Neural crest cell (in vitro differentiated cells): ENCODE results near the gene ATF7. TPM values are rescaled to one million over a fixed set of nuclear protein-coding genes. Genes with fewer than 3 reads are reported as not detected.

ENCODE experiments used
- DNase-seq: peaks from one replicate; pipeline ENCODE4 v3.0.0; 2021; ENCODE audit warnings: low read depth, mixed read lengths, low spot score
- H3K27ac Mint-ChIP-seq: one replicate; pipeline ENCODE4 v1.8.0; 2021; ENCODE audit warnings: mild to moderate bottlenecking, mixed read lengths; ENCODE audit not compliant: unreplicated experiment
- H3K27me3 Mint-ChIP-seq: 2 replicates; pipeline ENCODE4 v1.8.0; 2021; ENCODE audit warnings: low read depth, mild to moderate bottlenecking, mixed read lengths
- H3K36me3 Mint-ChIP-seq: 2 replicates; pipeline ENCODE4 v1.8.0; 2021; ENCODE audit warnings: low read depth, mild to moderate bottlenecking, mixed read lengths
- H3K4me1 Mint-ChIP-seq: 2 replicates; pipeline ENCODE4 v1.8.0; 2021; ENCODE audit warnings: mixed read lengths
- H3K4me3 Mint-ChIP-seq: one replicate; pipeline ENCODE4 v1.8.0; 2021; ENCODE audit warnings: mild to moderate bottlenecking, mixed read lengths
- H3K9me3 Mint-ChIP-seq: 2 replicates; pipeline ENCODE4 v1.8.0; 2021; ENCODE audit warnings: mixed read lengths
- total RNA-seq: library from RNA; stranded (reverse); gene quantifications from 2 replicates; pipeline ENCODE4 v1.2.1, GENCODE V29; 2021
- TF ChIP-seq, protein P1 (sequence below): fragments of 200-600 bp; sonication (generic); conservative IDR thresholded peaks from 2 replicates; pipeline ENCODE4 v1.5.0; 2021; ENCODE audit warnings: antibody characterized with exemption, mild to moderate bottlenecking

ATF7 gene
- total RNA-seq, 1 donor from 2014 or later = 32.5 TPM

DNA sequence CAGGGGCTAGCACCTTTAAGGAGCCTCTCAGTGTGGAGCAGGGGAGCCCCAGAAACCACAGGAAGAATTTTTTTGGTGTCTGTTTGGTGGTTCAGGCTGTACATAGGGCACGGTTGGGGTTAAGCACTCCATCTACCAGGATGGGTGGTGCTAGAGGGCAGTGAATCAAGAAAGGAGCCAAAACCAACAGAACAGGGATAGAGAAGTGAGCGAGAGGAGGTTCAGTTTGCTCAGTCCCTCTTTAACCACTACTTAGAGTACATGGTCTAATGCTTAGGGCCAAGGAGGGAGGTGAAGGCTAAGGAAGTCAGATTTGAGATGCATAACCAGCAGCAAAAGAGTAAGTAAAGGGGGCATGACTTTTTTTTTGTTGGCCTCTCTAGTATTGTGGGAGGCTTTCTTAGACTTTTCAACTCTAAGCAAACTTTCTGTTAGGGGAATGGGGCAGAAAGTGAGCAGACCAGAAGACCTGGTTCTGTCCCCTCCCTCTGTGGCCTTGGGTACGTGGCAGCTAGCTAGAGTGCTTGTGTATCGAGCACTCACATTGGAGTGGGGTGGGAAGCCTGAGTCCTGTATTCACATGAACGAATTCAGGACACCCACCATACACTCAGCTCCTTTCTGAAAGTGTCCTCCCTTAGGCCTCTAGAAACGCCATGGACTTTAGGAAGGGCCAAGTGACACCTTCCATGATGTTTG is 112.3 kb downstream of the ATF7 start:
- Mint-ChIP-seq H3K27me3 (no peaks in the 10 kb centered on the region), H3K4me1 (no peaks in the 10 kb centered on the region), H3K9me3 (no peaks in the 10 kb centered on the region), H3K36me3 (no peaks in the 10 kb centered on the region), H3K27ac (no peak overlapping the region), H3K4me3 (no peak overlapping the region)
- TF ChIP-seq, protein P1, sequence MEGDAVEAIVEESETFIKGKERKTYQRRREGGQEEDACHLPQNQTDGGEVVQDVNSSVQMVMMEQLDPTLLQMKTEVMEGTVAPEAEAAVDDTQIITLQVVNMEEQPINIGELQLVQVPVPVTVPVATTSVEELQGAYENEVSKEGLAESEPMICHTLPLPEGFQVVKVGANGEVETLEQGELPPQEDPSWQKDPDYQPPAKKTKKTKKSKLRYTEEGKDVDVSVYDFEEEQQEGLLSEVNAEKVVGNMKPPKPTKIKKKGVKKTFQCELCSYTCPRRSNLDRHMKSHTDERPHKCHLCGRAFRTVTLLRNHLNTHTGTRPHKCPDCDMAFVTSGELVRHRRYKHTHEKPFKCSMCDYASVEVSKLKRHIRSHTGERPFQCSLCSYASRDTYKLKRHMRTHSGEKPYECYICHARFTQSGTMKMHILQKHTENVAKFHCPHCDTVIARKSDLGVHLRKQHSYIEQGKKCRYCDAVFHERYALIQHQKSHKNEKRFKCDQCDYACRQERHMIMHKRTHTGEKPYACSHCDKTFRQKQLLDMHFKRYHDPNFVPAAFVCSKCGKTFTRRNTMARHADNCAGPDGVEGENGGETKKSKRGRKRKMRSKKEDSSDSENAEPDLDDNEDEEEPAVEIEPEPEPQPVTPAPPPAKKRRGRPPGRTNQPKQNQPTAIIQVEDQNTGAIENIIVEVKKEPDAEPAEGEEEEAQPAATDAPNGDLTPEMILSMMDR = no peak
- no peak for DNase-seq

GRCh38 chr12:53510181-53510812 is 115.9 kb downstream of the ATF7 start:
- H3K27me3 Mint-ChIP-seq = peaks cover 3% of the 10 kb centered on the region
- TF ChIP-seq, protein P1 = no peak
- no peak for DNase-seq
- H3K9me3 Mint-ChIP-seq = no peaks in the 10 kb centered on the region
- H3K36me3 Mint-ChIP-seq = no peaks in the 10 kb centered on the region
- H3K4me3 Mint-ChIP-seq = no peak overlapping the region
- peak overlapping the region; percentile 3 for H3K27ac Mint-ChIP-seq
- no peaks in the 10 kb centered on the region for H3K4me1 Mint-ChIP-seq

- Mint-ChIP-seq H3K27ac (no peak overlapping the region), H3K27me3 (peaks cover 3% of the 10 kb centered on the region), H3K36me3 (no peaks in the 10 kb centered on the region), H3K9me3 (no peaks in the 10 kb centered on the region), H3K4me1 (no peaks in the 10 kb centered on the region), H3K4me3 (peak overlapping the region; percentile 66)
- TF ChIP-seq, protein P1 = peak; percentile 93
- peak; percentile 95 for DNase-seq
Observed at GRCh38 chr12:53508534-53509170, 117.5 kb downstream of the ATF7 start.

DNA sequence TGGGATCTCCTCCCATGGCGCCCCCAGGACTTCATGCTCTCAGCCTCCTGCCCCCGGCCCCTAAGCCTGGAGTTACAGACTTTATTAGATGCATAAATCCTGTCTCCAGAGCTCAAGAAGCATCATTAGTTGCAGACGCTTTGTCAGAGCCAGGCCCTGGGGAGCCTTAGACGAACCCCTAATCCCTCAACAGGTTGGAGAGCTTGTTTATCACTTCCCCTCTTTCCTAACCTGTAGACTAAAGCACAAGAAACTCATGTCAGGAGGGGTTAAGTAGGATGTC is 118.6 kb downstream of the ATF7 start:
- no peaks in the 10 kb centered on the region for H3K36me3 Mint-ChIP-seq
- TF ChIP-seq, protein P1 = no peak
- no peak overlapping the region for H3K27ac Mint-ChIP-seq
- H3K4me3 Mint-ChIP-seq = no peak overlapping the region
- DNase-seq = no peak
- peaks cover 3% of the 10 kb centered on the region for H3K27me3 Mint-ChIP-seq
- no peaks in the 10 kb centered on the region for H3K4me1 Mint-ChIP-seq
- no peaks in the 10 kb centered on the region for H3K9me3 Mint-ChIP-seq

GRCh38 chr12:53506881-53507602 is 119.1 kb downstream of the ATF7 start, which contains the start of gene NPFF:
Gene NPFF (minus strand): TSS chr12:53507484. CDS start chr12:53507474, 10 bp downstream.
- H3K4me1 Mint-ChIP-seq = peaks cover 3% of the 10 kb centered on the region
- no peak within 1 kb of the TSS for H3K4me3 Mint-ChIP-seq
- no peaks in the 10 kb centered on the region for H3K36me3 Mint-ChIP-seq
- TF ChIP-seq, protein P1 = no peak
- H3K9me3 Mint-ChIP-seq = no peaks in the 10 kb centered on the region
- peak within 1 kb of the TSS; percentile 6 for H3K27ac Mint-ChIP-seq
- no peak for DNase-seq
- peaks cover 3% of the 10 kb centered on the region for H3K27me3 Mint-ChIP-seq
